T-helper 22 cell (primary cell): ENCODE measurements around the gene PNPLA7.

Experiments
- DNase-seq: peaks from one replicate; pipeline ENCODE4 v3.0.0-alpha.2; 2020; ENCODE audit warnings: low read depth

Gene PNPLA7

GRCh38 chr9:137434498-137435380 lies 115.5 kb downstream of the PNPLA7 start:
- DNase-seq = no peak

GRCh38 chr9:137433916-137434431 lies 116.2 kb downstream of the PNPLA7 start:
- no peak for DNase-seq

- no peak for DNase-seq
Measured at GRCh38 chr9:137433349-137433915, 116.8 kb downstream of the PNPLA7 start.

DNA sequence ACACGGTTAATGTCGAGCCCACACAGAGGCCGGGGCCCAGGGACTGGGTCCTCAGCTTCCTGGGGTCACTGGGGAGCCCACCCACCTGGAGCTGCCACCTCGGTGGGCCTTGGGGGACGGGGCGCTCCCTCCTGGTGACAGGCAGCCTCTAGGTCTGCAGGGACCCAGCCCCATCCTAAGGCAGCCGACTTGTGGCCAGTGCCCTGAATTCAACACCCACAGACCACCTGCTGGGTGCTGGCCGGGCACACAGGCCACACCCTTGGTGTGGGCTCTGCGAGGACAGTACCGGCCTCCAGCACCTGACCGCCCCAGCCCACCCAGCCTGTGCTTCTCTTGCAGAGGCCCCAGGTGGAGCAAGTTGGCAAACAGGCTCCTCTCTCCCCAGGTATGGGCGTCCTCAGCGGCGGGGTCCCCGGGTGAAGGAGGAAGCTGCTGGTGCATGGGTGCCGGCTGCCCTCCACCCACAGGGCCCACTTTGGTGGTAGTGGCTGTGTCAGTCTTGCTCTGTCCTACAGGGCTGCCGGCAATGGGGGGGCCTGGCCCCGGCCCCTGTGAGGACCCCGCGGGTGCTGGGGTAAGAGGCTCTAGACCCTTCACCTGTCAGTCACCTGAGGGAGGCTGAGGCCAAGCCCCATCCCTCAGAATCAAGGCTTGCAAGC lies 117.4 kb downstream of the PNPLA7 start:
- DNase-seq = no peak

- DNase-seq = no peak
Measured at GRCh38 chr9:137431416-137431931, 118.7 kb downstream of the PNPLA7 start.

- DNase-seq = no peak
Measured at GRCh38 chr9:137430723-137431415, 119.3 kb downstream of the PNPLA7 start.

- DNase-seq = no peak
Measured at GRCh38 chr9:137429974-137430722, 120.1 kb downstream of the PNPLA7 start.

DNA sequence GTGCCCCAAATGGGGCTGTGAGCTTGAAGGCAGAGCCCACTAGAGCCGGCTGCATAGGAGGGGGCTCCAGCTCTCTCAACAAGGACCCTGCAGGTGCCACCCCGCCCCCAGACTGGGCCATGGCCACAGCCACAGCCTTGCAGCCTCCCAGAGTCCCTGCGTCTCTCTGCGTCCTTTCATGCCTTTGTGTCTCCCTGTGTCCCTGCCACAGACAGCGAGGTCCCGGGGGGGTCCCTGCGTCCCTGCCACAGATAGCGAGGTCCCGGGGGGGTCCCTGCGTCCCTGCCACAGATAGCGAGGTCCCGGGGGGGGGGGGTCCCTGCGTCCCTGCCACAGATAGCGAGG lies 120.7 kb downstream of the PNPLA7 start:
- DNase-seq = no peak

- no peak for DNase-seq
Measured at GRCh38 chr9:137428841-137429545, 121.2 kb downstream of the PNPLA7 start.

DNA sequence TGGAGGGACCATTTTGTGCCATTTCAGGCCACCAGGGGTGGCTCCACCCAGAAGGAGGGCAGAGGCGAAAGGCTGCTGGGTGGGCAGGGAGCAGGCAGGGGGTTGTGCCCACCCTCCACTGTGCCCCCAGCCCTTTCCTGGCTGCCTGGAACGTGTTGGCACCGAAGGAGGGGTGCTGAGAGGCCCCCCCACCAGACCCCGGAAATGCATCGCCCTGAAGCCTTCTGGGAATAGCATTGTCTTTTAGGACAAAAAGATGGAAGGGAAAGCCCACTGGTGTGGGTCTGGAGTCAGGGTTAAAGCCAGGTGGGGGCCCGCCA lies 121.9 kb downstream of the PNPLA7 start:
- DNase-seq = no peak

- DNase-seq = no peak
Measured at GRCh38 chr9:137427454-137428310, 122.5 kb downstream of the PNPLA7 start.

- DNase-seq = no peak
Measured at GRCh38 chr9:137426018-137426681, 124.1 kb downstream of the PNPLA7 start.

- no peak for DNase-seq
Measured at GRCh38 chr9:137423514-137424291, 126.5 kb downstream of the PNPLA7 start.

- DNase-seq = peak; percentile 82
Measured at GRCh38 chr9:137422604-137423513, 127.3 kb downstream of the PNPLA7 start, which contains the start of the genes EXD3 and NOXA1. EXD3 (minus strand) TSS chr9:137423162; CDS start chr9:137395357, 27,805 bp downstream. NOXA1 (plus strand) TSS chr9:137423393; CDS start chr9:137423530, 137 bp downstream.

GRCh38 chr9:137421838-137422603 lies 128.2 kb downstream of the PNPLA7 start:
- DNase-seq = no peak
